OCI-LY3 (cell line): ENCODE data around the gene TRIM4.

Experiments
- H2AFZ ChIP-seq: fragments of 200-600, 300-600 bp; shearing (Covaris generic); 2 replicates; pipeline ENCODE4 v1.6.0; 2014; ENCODE audit warnings: antibody characterized with exemption, low read depth, low read length
- H3K27ac ChIP-seq: fragments of 200-600, 300-600 bp; sonication (generic); 2 replicates; pipeline ENCODE4 v1.5.1; 2014; ENCODE audit warnings: mild to moderate bottlenecking, low read length, moderate library complexity, mixed read lengths
- H3K27me3 ChIP-seq: fragments of 200-600, 300-600 bp; sonication (generic); 2 replicates; pipeline ENCODE4 v1.6.1; 2014; ENCODE audit warnings: low read depth, low read length, mixed read lengths
- H3K36me3 ChIP-seq: fragments of 200-600, 300-600 bp; sonication (generic); replicated peaks from 2 replicates; pipeline ENCODE3; 2014; ENCODE audit warnings: low read depth, low read length, mixed read lengths
- H3K4me1 ChIP-seq: fragments of 300-600, 200-600 bp; sonication (generic); 2 replicates; pipeline ENCODE4 v1.6.1; 2014; ENCODE audit warnings: low read length, mixed read lengths
- H3K4me2 ChIP-seq: fragments of 200-600, 300-600 bp; sonication (generic); 2 replicates; pipeline ENCODE4 v1.6.1; 2014; ENCODE audit warnings: low read length, mixed read lengths
- H3K4me3 ChIP-seq: fragments of 300-600, 200-600 bp; sonication (generic); 2 replicates; pipeline ENCODE4 v1.5.1; 2014; ENCODE audit warnings: antibody characterized with exemption, mild to moderate bottlenecking, low read length, moderate library complexity
- H3K79me2 ChIP-seq: fragments of 300-600, 200-600 bp; shearing (Covaris generic); 2 replicates; pipeline ENCODE4 v1.6.1; 2014; ENCODE audit warnings: mild to moderate bottlenecking, low read length, mixed read lengths
- H3K9ac ChIP-seq: fragments of 300-600, 200-600 bp; shearing (Covaris generic); 2 replicates; pipeline ENCODE4 v1.6.0; 2014; ENCODE audit warnings: mild to moderate bottlenecking, low read length, moderate library complexity
- H3K9me3 ChIP-seq: fragments of 200-600, 300-600 bp; shearing (Covaris generic); 2 replicates; pipeline ENCODE4 v1.6.1; 2014; ENCODE audit warnings: low read length, mixed read lengths; ENCODE audit not compliant: insufficient read depth
- H4K20me1 ChIP-seq: fragments of 200-600, 300-600 bp; sonication (generic); 2 replicates; pipeline ENCODE4 v1.6.1; 2016; ENCODE audit warnings: low read length, mixed read lengths; ENCODE audit not compliant: insufficient read depth
- EZH2phosphoT487 ChIP-seq: fragments of 200-600 bp; shearing (Covaris generic); IDR thresholded peaks from 2 replicates; pipeline ENCODE4 v1.6.1; 2018; ENCODE audit warnings: antibody characterized with exemption, mixed run types, low read depth
- TF ChIP-seq, protein P1 (sequence below): fragments of 200-600, 300-600 bp; sonication (generic); IDR thresholded peaks from 2 replicates; pipeline ENCODE4 v1.5.1; 2014; ENCODE audit warnings: antibody characterized with exemption, low read length, low read depth

Gene TRIM4

DNA sequence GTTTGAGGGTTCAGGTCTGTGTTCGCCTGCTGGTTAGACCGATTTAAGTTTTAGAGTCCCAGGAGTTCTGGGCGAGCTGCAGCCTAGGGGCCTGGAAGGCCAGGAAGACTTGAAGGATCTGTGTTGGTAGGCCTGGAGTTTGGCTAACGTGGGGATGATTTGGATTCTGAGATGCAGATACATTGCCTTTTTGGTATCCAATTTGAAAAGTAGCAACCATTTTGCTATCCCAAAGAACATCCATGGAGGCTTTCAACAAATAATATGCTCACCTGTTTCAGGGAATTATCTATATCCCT lies 433 bp upstream of the TRIM4 start:
- Histone ChIP-seq H3K27me3 (no peaks in the 10 kb centered on the region), H3K36me3 (peaks cover 29% of the 10 kb centered on the region), H3K4me2 (peak overlapping the region; percentile 82), H3K79me2 (peaks cover 55% of the 10 kb centered on the region), H4K20me1 (0 out of 2 replicates have a peak, but pooled peaks cover 8% of the 10 kb centered on the region), H3K4me1 (peaks cover 16% of the 10 kb centered on the region), H2AFZ (peak overlapping the region; percentile 79), H3K9me3 (no peaks in the 10 kb centered on the region), H3K9ac (peak overlapping the region; percentile 90), H3K27ac (peak overlapping the region; percentile 50), H3K4me3 (peak overlapping the region; percentile 89)
- no peak for TF ChIP-seq EZH2phosphoT487
- TF ChIP-seq, protein P1, sequence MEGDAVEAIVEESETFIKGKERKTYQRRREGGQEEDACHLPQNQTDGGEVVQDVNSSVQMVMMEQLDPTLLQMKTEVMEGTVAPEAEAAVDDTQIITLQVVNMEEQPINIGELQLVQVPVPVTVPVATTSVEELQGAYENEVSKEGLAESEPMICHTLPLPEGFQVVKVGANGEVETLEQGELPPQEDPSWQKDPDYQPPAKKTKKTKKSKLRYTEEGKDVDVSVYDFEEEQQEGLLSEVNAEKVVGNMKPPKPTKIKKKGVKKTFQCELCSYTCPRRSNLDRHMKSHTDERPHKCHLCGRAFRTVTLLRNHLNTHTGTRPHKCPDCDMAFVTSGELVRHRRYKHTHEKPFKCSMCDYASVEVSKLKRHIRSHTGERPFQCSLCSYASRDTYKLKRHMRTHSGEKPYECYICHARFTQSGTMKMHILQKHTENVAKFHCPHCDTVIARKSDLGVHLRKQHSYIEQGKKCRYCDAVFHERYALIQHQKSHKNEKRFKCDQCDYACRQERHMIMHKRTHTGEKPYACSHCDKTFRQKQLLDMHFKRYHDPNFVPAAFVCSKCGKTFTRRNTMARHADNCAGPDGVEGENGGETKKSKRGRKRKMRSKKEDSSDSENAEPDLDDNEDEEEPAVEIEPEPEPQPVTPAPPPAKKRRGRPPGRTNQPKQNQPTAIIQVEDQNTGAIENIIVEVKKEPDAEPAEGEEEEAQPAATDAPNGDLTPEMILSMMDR = no peak

DNA sequence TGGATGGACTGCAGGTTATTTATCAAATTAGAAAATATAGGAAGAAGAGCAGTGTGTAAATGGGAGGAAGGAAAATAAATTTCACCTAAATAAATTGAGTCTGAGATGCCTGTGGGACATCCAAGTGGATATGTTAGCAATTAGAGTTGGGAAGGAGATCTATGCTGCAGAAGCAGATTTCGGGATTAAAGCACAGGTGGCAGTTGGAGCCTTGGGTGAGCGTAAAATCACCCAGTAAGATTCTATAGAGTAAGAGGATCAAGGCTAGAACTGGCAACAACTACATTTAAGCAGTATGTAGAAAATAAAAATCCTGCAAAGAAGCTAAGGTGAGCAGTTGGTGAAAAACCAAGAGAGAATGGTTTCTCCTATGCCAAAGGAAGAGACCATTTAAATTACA lies 8.4 kb downstream of the TRIM4 start:
- no peaks in the 10 kb centered on the region for H3K9me3 ChIP-seq
- H3K79me2 ChIP-seq = peaks cover 61% of the 10 kb centered on the region
- H2AFZ ChIP-seq = no peak overlapping the region
- TF ChIP-seq EZH2phosphoT487 = no peak
- TF ChIP-seq, protein P1 = no peak
- no peak overlapping the region for H3K4me2 ChIP-seq
- H3K9ac ChIP-seq = no peak overlapping the region
- H4K20me1 ChIP-seq = peaks cover 11% of the 10 kb centered on the region
- H3K36me3 ChIP-seq = peaks cover 49% of the 10 kb centered on the region
- no peak overlapping the region for H3K4me3 ChIP-seq
- no peaks in the 10 kb centered on the region for H3K27me3 ChIP-seq
- H3K27ac ChIP-seq = no peak overlapping the region
- no peaks in the 10 kb centered on the region for H3K4me1 ChIP-seq

DNA sequence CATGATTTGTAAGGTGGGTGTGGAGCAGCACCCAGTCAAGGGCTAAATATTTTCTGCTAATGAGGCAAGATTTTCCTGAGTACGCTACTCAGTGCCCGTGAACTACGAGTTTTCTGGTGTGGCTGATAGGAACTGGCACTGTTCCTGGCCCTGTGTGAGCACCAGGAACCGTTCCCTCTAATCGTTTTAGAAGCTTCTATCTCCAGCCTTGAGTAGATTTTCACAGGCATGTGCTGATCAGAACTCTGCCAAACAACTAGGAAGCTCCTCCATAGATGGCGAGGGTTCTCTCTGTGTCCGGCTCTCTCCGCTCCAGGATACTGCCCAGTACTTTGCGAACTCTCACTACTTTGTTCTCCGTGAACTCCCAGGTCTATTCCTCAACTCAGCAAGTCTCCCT lies 17.7 kb downstream of the TRIM4 start:
- no peaks in the 10 kb centered on the region for H3K27me3 ChIP-seq
- TF ChIP-seq EZH2phosphoT487 = no peak
- TF ChIP-seq, protein P1 = no peak
- H3K4me1 ChIP-seq = peaks cover 12% of the 10 kb centered on the region
- H3K36me3 ChIP-seq = peaks cover 68% of the 10 kb centered on the region
- no peak overlapping the region for H3K9ac ChIP-seq
- H3K27ac ChIP-seq = no peak overlapping the region
- H3K79me2 ChIP-seq = no peaks in the 10 kb centered on the region
- H3K4me3 ChIP-seq = no peak overlapping the region
- H2AFZ ChIP-seq = no peak overlapping the region
- no peak overlapping the region for H3K4me2 ChIP-seq
- 0 out of 2 replicates have a peak, but pooled peaks cover 4% of the 10 kb centered on the region for H4K20me1 ChIP-seq
- no peaks in the 10 kb centered on the region for H3K9me3 ChIP-seq

DNA sequence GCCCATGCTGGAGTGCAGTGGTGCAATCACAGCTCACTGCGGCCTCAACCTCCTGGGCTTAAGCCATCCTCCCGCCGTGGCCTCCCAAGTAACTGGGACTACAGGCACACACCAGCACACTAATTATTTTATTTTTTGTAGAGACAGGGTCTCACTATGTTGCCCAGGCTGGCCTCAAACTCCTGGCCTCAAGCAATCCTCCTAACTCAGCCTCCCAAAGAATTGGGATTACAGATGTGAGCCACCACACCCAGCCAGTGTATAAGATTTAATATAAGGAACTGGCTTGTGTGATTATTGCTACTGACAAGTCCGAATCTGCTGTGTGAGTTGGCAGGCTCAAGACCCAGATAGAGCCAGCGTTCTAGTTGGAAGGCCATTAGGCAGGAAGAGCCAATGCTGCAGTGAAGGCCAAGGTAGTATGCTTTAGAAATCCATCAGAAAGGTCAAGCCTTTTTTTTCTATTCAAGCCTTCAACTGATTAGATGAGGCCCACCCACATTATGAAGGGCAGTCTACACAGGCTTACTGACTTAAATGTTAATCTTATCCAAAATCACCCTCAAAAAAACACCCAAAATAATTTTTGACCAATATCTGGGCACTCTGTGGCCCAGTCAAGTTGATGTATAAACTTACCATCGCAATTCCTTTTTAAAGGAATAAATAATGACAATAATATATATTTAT lies 19.4 kb downstream of the TRIM4 start:
- Histone ChIP-seq H3K79me2 (no peaks in the 10 kb centered on the region), H3K27me3 (no peaks in the 10 kb centered on the region), H2AFZ (no peak overlapping the region), H3K9ac (no peak overlapping the region), H4K20me1 (0 out of 2 replicates have a peak, but pooled peaks cover 4% of the 10 kb centered on the region), H3K36me3 (peaks cover 60% of the 10 kb centered on the region), H3K27ac (no peak overlapping the region), H3K4me3 (no peak overlapping the region), H3K4me1 (peaks cover 12% of the 10 kb centered on the region), H3K9me3 (no peaks in the 10 kb centered on the region), H3K4me2 (no peak overlapping the region)
- TF ChIP-seq EZH2phosphoT487 = no peak
